Endothelial cell of umbilical vein (primary cell): Measurements from ENCODE around the gene TNNT3. TPM values are rescaled to one million over a fixed set of nuclear protein-coding genes. Genes with fewer than 3 reads are reported as not detected.

Source experiments
- BruUV-seq: library from RNA; stranded (reverse); fragments of 400-500 nt; replicated peaks from 2 replicates; lab custom pipeline; 2021; lab: Mats Ljungman, UMichigan
- CTCF ChIA-PET: fragments of 300-600, 350-600 bp; sonication (Branson Sonifier 250); formaldehyde crosslinking; loops from one replicate; lab custom pipeline; 2021; ENCODE audit warnings: antibody characterized with exemption, inconsistent platforms; lab: Charles Lee
- POLR2A ChIA-PET: fragments of 300-600, 350-600 bp; sonication (Branson Sonifier 250); formaldehyde crosslinking; loops from one replicate; lab custom pipeline; 2021; ENCODE audit warnings: antibody characterized with exemption, inconsistent platforms; lab: Charles Lee
- DNase-seq: peaks from one replicate; pipeline ENCODE4 v3.0.0-alpha.2; 2011; ENCODE audit warnings: low read depth, low spot score
- FAIRE-seq: peaks from 2 replicates; lab custom pipeline; 2011; peaks lifted over from hg19 to GRCh38; lab: Jason Lieb, UNC
- H2AFZ ChIP-seq: 2 replicates; pipeline ENCODE4 v1.6.0; 2012; ENCODE audit warnings: low read depth, low read length, control low read depth, inconsistent platforms
- H3K27ac ChIP-seq: 2 replicates; pipeline ENCODE4 v1.5.1; 2011; ENCODE audit warnings: low read depth, mild to moderate bottlenecking, control low read depth, low read length, moderate library complexity; ENCODE audit not compliant: insufficient read depth
- H3K27me3 ChIP-seq, 2 experiments: 2 replicates each; pipeline versions ENCODE4 v1.6.0 to v1.6.1; 2011; ENCODE audit warnings: low read length in 2 of 2, mixed read lengths in 1 of 2; ENCODE audit not compliant: control insufficient read depth in 2 of 2, insufficient read depth in 2 of 2
- H3K36me3 ChIP-seq, 2 experiments: 2 replicates in 1 of 2; 3 replicates in 1 of 2; pipeline ENCODE4 v1.5.1; 2011; ENCODE audit warnings: low read length in 2 of 2, mild to moderate bottlenecking in 1 of 2, moderate library complexity in 1 of 2; ENCODE audit not compliant: control insufficient read depth in 2 of 2, insufficient read depth in 2 of 2; ENCODE audit errors: extremely low read depth in 1 of 2
- H3K4me1 ChIP-seq: 3 replicates; pipeline ENCODE4 v1.5.1; 2011; ENCODE audit warnings: mild to moderate bottlenecking, low read length; ENCODE audit not compliant: control insufficient read depth, insufficient read depth; ENCODE audit errors: extremely low read depth
- H3K4me2 ChIP-seq: 2 replicates; pipeline ENCODE4 v1.6.1; 2011; ENCODE audit warnings: low read length, control low read depth, mixed read lengths; ENCODE audit not compliant: insufficient read depth
- H3K4me3 ChIP-seq, 3 experiments: fragments of 200-600 bp in 1 of 3; sonication (generic), shearing (Covaris generic) in 1 of 3; replicated peaks in 1 of 3; 2 replicates each; pipeline ENCODE4 v1.5.1; 2011 to 2016; ENCODE audit warnings: control low read depth in 3 of 3, low read length in 3 of 3, mild to moderate bottlenecking in 2 of 3, inconsistent platforms in 1 of 3, low read depth in 1 of 3, moderate library complexity in 1 of 3; ENCODE audit not compliant: insufficient read depth in 1 of 3
- H3K79me2 ChIP-seq: 2 replicates; pipeline ENCODE4 v1.6.0; 2012; ENCODE audit warnings: low read length, inconsistent platforms; ENCODE audit not compliant: control insufficient read depth, insufficient read depth
- H3K9ac ChIP-seq: replicated peaks from 2 replicates; pipeline ENCODE3; 2011; ENCODE audit warnings: low read length, control low read depth; ENCODE audit not compliant: insufficient read depth; ENCODE audit errors: extremely low read depth
- H3K9me1 ChIP-seq: replicated peaks from 3 replicates; pipeline ENCODE4 v1.6.0; 2011; ENCODE audit warnings: mild to moderate bottlenecking, low read length; ENCODE audit not compliant: control insufficient read depth, insufficient read depth; ENCODE audit errors: extremely low read depth
- H3K9me3 ChIP-seq: replicated peaks from 2 replicates; pipeline ENCODE4 v1.5.1; 2012; ENCODE audit warnings: low read length, inconsistent platforms; ENCODE audit not compliant: control insufficient read depth, insufficient read depth
- H4K20me1 ChIP-seq: replicated peaks from 2 replicates; pipeline ENCODE3; 2011; ENCODE audit warnings: mild to moderate bottlenecking, low read length; ENCODE audit not compliant: control insufficient read depth, insufficient read depth; ENCODE audit errors: extremely low read depth
- CTCF ChIP-seq, 2 donors: IDR thresholded peaks; 1 replicate in 1 of 2; 2 replicates in 1 of 2; pipeline ENCODE4 v1.5.1; 2011; ENCODE audit warnings: low read length in 2 of 2, mild to moderate bottlenecking in 2 of 2, moderate library complexity in 2 of 2, control low read depth in 1 of 2, inconsistent platforms in 1 of 2, low read depth in 1 of 2; ENCODE audit not compliant: insufficient read depth in 1 of 2; ENCODE audit errors: extremely low read depth in 1 of 2
- POLR2A ChIP-seq: IDR thresholded peaks from 2 replicates; pipeline ENCODE4 v1.6.1; 2012; ENCODE audit warnings: low read depth, mild to moderate bottlenecking, control low read depth, low read length
- POLR2AphosphoS5 ChIP-seq: IDR thresholded peaks from 2 replicates; pipeline ENCODE4 v1.6.1; 2012; ENCODE audit warnings: low read depth, mild to moderate bottlenecking, control low read depth, low read length, moderate library complexity; ENCODE audit not compliant: insufficient read depth
- dilution Hi-C: fragments of 300-500 bp; cut with MboI; formaldehyde crosslinking; loops from one replicate; pipeline ENCODE4 v1.15.0; 2019; ENCODE audit warnings: low sequenced_read_pairs; ENCODE audit not compliant: extremely low pct_ligation_motif_present
- intact Hi-C: fragments of 100-400 bp; cut with micrococcal nuclease; formaldehyde crosslinking; loops from one replicate; pipeline ENCODE4 v1.10.0; 2022
- polyA plus RNA-seq, 4 experiments: library from polyadenylated mRNA; depleted of rRNA in 3 of 4; stranded (reverse) in 3 of 4; unstranded in 1 of 4; fragments of >200 nt; gene quantifications; 2 replicates each; pipeline versions ENCODE4 v1.2.1 to v1.2.3, GENCODE V29; 2011 to 2012; ENCODE audit warnings: missing spikeins in 1 of 4
- total RNA-seq: library from RNA; stranded (reverse); gene quantifications from 2 replicates; pipeline ENCODE4 v1.2.3, GENCODE V29; 2021

TNNT3 gene
- total and polyA plus RNA-seq, 2 donors (not counting 3 experiments of a cell fraction or from before 2014, with no cell fraction given): not detected

DNA sequence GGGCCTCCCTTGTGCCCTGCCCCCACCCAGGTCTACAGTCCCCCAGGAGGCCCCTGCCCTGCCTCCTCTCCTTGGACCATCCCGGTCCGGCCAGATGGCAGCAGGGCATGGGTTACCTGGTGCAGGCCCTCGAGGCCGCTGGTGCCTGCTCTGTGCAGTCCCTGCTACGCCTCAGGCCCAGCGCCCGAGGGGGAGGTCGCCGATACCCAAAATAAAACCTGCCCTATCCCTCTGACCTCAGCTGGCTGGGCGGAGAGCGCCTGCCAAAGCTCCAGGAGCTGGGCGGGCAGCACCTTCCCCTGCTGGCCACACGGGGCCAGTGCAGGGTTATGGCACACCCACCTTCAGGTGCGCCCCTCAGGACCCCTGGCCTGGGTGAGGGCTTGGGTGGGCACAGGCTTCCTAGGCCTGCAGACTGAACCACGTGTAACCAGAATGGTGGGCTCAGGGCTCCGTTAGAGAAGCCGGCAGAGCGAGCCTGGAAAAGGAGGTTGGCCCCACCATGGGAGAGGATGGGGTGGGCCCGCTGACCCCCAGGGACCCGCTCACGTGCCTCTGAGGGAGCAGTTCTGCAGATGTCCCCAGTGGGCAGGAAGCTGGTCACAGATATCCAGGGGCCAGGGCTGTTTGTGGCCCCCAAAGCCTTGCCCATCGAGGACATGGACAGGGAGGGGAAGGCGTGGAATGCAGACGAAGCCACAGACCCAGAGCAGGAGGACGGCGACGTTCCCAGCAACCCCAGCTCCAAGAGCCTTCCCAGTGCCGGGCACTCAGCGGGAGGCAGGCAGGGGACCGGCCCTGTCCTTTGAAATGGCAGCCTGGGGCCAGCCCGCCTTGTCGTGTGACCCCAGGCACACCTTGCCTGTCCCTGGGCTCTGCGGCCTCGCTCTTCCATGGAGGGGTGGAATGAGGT, 1.7 kb upstream of the TNNT3 start:
- Histone ChIP-seq H3K4me3 (no peak overlapping the region), H3K9me1 (no peaks in the 10 kb centered on the region), H2AFZ (no peak overlapping the region), H4K20me1 (no peaks in the 10 kb centered on the region), H3K4me1 (no peaks in the 10 kb centered on the region), H3K27me3 (no peaks in the 10 kb centered on the region), H3K9ac (no peak overlapping the region), H3K79me2 (no peaks in the 10 kb centered on the region), H3K9me3 (no peaks in the 10 kb centered on the region), H3K4me2 (no peak overlapping the region), H3K36me3 (no peaks in the 10 kb centered on the region), H3K27ac (no peak overlapping the region)
- dilution Hi-C loops (no loop called here), intact Hi-C loops (no loop called here)
- ChIA-PET CTCF (interaction anchor here (0.9 to 2.1 kb wide), 2 partner anchors 26 to 36 kb away, joined by 4 to 10 read pairs; no protein-coding TSS in a partner anchor), POLR2A (no interaction called here)
- TF ChIP-seq CTCF (IDR thresholded peaks at IDR 0.05; ENCODE audit: extremely low read depth in 1 of 2, insufficient read depth in 1 of 2, low read depth in 1 of 2, low read length in 2 of 2) (peak; percentile 17 to 42), POLR2A (no peak), POLR2AphosphoS5 (no peak)
- DNase-seq (no peak), FAIRE-seq (no peak)
- BruUV-seq: no TSS peak
